Cardiac muscle cell (in vitro differentiated cells and primary cell): ENCODE data around the gene SEC63. TPM values are rescaled to one million over a fixed set of nuclear protein-coding genes. Genes with fewer than 3 reads are reported as not detected.

Experiments used
- DNase-seq, 2 donors: peaks; one replicate each; pipeline versions ENCODE4 v3.0.0 to v3.0.0-alpha.2; 2010 to 2017; ENCODE audit warnings: low read depth in 1 of 2, low spot score in 1 of 2
- H3K27ac ChIP-seq: fragments of 200-600 bp; sonication (generic); 2 replicates; pipeline ENCODE4 v1.5.1; 2016
- H3K27me3 ChIP-seq: fragments of 200-600 bp; sonication (generic); 2 replicates; pipeline ENCODE4 v1.6.0; 2016; ENCODE audit warnings: control low read depth
- H3K36me3 ChIP-seq: fragments of 200-600 bp; sonication (generic); 2 replicates; pipeline ENCODE4 v1.5.1; 2016; ENCODE audit warnings: control low read depth
- H3K4me1 ChIP-seq: fragments of 200-600 bp; sonication (generic); 2 replicates; pipeline ENCODE4 v1.8.1; 2017; ENCODE audit warnings: low read depth, mild to moderate bottlenecking, mixed run types
- H3K4me3 ChIP-seq: fragments of 200-600 bp; sonication (generic); 2 replicates; pipeline ENCODE4 v1.5.1; 2016; ENCODE audit warnings: mild to moderate bottlenecking
- H3K9me3 ChIP-seq: fragments of 200-600 bp; sonication (generic); 2 replicates; pipeline ENCODE4 v1.5.1; 2017; ENCODE audit warnings: low read depth, mild to moderate bottlenecking, control low read depth
- CTCF ChIP-seq: IDR thresholded peaks from 2 replicates; pipeline ENCODE4 v1.5.1; 2012; ENCODE audit warnings: low read depth, mild to moderate bottlenecking, low read length
- polyA plus RNA-seq: library from polyadenylated mRNA; unstranded; fragments of >200 nt; fragmentation: Nextera tagmentation; extraction: Ambion mirVana; gene quantifications from 2 replicates; pipeline ENCODE4 v1.2.1, GENCODE V29; 2016
- total RNA-seq: library from RNA; depleted of rRNA; stranded (reverse); fragments of >200 nt; gene quantifications from 2 replicates; pipeline ENCODE4 v1.2.3, GENCODE V29; 2016

SEC63 gene
- total and polyA plus RNA-seq, 2 experiments from 2014 or later = 9.6 to 80.8 TPM

GRCh38 chr6:107841275-107841670, 116.7 kb downstream of the SEC63 start:
- Histone ChIP-seq H3K27ac (no peak overlapping the region), H3K27me3 (peaks cover 2% of the 10 kb centered on the region), H3K36me3 (no peaks in the 10 kb centered on the region), H3K9me3 (no peaks in the 10 kb centered on the region), H3K4me1 (peaks cover 7% of the 10 kb centered on the region), H3K4me3 (no peak overlapping the region)
- TF ChIP-seq CTCF = no peak
- no peak for DNase-seq

DNA sequence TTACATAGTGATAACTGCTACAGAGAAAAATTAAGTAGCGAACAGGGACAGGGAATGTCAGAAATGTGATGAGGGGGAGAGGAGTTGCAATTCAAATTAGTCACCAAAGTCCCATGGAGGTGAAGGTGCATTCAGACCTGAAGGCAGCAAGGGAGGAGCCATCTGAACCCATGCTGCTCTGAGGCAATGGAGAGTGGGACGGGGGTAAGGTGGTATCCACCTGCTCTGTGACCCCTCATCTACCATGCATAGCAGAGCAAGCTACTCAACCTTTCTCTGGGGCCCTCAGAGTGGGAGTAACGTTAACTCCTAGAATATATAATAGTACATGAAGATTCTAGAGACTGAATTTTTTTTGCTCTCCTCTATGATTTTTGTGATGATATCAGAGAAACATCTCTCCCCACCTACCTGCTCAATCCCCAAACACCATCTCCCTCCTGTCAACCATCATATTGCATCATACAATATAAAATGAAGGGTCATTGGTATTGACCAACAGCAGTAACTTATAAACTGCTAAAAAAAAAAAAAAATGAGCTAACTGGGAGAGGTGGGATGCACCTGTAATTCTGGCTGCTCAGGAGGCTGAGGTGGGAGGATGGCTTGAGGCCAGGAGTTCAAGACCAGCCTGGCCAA, 117.3 kb downstream of the SEC63 start:
- Histone ChIP-seq H3K27me3 (peaks cover under 1% of the 10 kb centered on the region), H3K27ac (no peak overlapping the region), H3K4me1 (peaks cover 7% of the 10 kb centered on the region), H3K9me3 (no peaks in the 10 kb centered on the region), H3K4me3 (no peak overlapping the region), H3K36me3 (no peaks in the 10 kb centered on the region)
- TF ChIP-seq CTCF = no peak
- DNase-seq = no peak

DNA sequence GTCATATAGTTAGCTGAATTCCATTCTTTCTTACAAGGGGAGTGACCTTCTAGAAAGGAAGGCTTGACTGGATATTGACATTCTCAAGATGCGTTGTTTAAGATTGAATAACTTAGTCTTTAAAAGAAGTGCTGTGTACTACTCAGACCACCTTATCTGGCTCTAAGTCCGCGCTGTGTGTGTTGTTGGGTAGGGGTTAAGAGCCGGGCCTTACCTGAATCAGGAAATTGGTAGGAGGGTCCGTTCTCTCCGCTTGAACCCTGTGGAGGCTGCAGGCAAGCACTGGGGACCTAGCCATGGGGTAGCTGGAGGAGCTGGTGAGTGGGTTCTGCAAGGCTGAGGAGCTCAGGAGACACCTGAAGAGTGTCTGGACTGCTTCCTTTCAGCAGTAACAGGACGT, 124.9 kb downstream of the SEC63 start:
- Histone ChIP-seq H3K27ac (no peak overlapping the region), H3K9me3 (no peaks in the 10 kb centered on the region), H3K4me1 (no peaks in the 10 kb centered on the region), H3K36me3 (no peaks in the 10 kb centered on the region), H3K27me3 (no peaks in the 10 kb centered on the region), H3K4me3 (no peak overlapping the region)
- no peak for DNase-seq
- no peak for TF ChIP-seq CTCF

DNA sequence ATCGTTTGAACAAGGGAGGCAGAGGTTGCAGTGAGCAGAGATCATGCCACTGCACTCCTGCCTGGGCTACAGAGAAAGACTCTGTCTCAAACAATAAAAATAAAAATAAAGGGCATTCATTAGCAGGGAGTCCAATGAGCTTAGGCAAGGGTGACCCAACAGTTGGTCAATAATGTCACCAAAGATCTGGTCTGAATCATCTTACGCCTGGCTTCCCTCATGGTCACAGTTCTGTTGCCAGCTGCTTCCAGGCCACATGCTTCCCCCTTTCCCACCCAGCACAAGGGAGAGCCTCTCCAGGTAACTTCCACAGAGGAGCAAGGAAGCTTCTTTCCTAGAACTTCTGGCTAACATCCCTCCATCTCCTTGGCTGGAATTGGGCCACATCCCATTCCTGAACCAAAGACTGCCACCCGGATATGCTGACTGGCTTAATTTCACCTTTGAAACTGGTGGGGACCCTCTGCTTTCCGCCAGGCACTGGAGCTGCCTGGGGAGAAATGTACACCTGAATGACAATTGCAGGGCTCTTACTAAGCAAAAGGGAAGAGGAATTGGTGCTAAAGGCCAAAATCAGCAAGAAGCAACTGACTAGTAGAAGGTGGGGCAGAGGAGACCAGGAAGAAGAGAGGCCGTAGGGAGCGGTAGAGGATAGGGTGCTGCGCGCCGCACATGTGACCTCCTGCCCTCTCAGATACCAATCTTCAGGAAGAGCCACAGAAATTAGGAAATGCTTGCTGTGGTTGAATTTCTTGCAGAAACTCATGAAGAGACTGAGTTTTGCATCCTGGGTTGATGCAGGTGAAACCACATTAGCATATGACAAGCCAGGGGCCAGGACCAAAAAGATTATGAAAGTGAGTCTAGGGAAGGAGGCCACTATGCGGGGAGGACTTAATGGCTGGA, 125.6 kb downstream of the SEC63 start:
- Histone ChIP-seq H3K4me1 (no peaks in the 10 kb centered on the region), H3K36me3 (no peaks in the 10 kb centered on the region), H3K4me3 (no peak overlapping the region), H3K27ac (no peak overlapping the region), H3K9me3 (no peaks in the 10 kb centered on the region), H3K27me3 (no peaks in the 10 kb centered on the region)
- DNase-seq = no peak
- no peak for TF ChIP-seq CTCF

GRCh38 chr6:107830060-107830459, 127.9 kb downstream of the SEC63 start:
- Histone ChIP-seq H3K4me3 (no peak overlapping the region), H3K27ac (no peak overlapping the region), H3K36me3 (no peaks in the 10 kb centered on the region), H3K4me1 (no peaks in the 10 kb centered on the region), H3K9me3 (no peaks in the 10 kb centered on the region), H3K27me3 (no peaks in the 10 kb centered on the region)
- no peak for DNase-seq
- no peak for TF ChIP-seq CTCF
